Kidney capillary endothelial cell (primary cell): Measurements from ENCODE around the gene SRGAP3.

Experiments used
- DNase-seq: peaks from one replicate; pipeline ENCODE4 v3.0.0-alpha.2; 2018; ENCODE audit warnings: low spot score

The SRGAP3 gene

GRCh38 chr3:9172851-9173321 is 76.6 kb downstream of the SRGAP3 start:
- no peak for DNase-seq

- DNase-seq: no peak
Measured at GRCh38 chr3:9170851-9171160, 78.6 kb downstream of the SRGAP3 start.

- no peak for DNase-seq
Measured at GRCh38 chr3:9169956-9170850, 79.2 kb downstream of the SRGAP3 start.

- DNase-seq: no peak
Measured at GRCh38 chr3:9169326-9169725, 80.1 kb downstream of the SRGAP3 start.

GRCh38 chr3:9168241-9168741 is 81.2 kb downstream of the SRGAP3 start:
- DNase-seq: no peak

GRCh38 chr3:9167222-9167621 is 82.2 kb downstream of the SRGAP3 start:
- no peak for DNase-seq

- DNase-seq: no peak
Measured at GRCh38 chr3:9165421-9165820, 84.0 kb downstream of the SRGAP3 start.

GRCh38 chr3:9163289-9163688 is 86.2 kb downstream of the SRGAP3 start:
- DNase-seq: no peak

- no peak for DNase-seq
Measured at GRCh38 chr3:9161811-9162210, 87.6 kb downstream of the SRGAP3 start.

- DNase-seq: no peak
Measured at GRCh38 chr3:9161298-9161697, 88.1 kb downstream of the SRGAP3 start.

GRCh38 chr3:9158865-9159630 is 90.4 kb downstream of the SRGAP3 start:
- DNase-seq: no peak

- no peak for DNase-seq
Measured at GRCh38 chr3:9157651-9158362, 91.6 kb downstream of the SRGAP3 start.

- DNase-seq: no peak
Measured at GRCh38 chr3:9156604-9157003, 92.8 kb downstream of the SRGAP3 start.

GRCh38 chr3:9155028-9155427 is 94.4 kb downstream of the SRGAP3 start:
- no peak for DNase-seq

- DNase-seq: no peak
Measured at GRCh38 chr3:9153904-9154619, 95.4 kb downstream of the SRGAP3 start.

- no peak for DNase-seq
Measured at GRCh38 chr3:9151240-9151639, 98.2 kb downstream of the SRGAP3 start.

- DNase-seq: no peak
Measured at GRCh38 chr3:9149566-9149965, 99.9 kb downstream of the SRGAP3 start.

- no peak for DNase-seq
Measured at GRCh38 chr3:9147896-9148266, 101.6 kb downstream of the SRGAP3 start.

- no peak for DNase-seq
Measured at GRCh38 chr3:9147215-9147895, 102.1 kb downstream of the SRGAP3 start.

GRCh38 chr3:9146367-9147071 is 102.9 kb downstream of the SRGAP3 start:
- no peak for DNase-seq

GRCh38 chr3:9143184-9143583 is 106.3 kb downstream of the SRGAP3 start:
- DNase-seq: no peak
